Activated CD8-positive, alpha-beta T cell treated with anti-CD3 and anti-CD28 coated beads, Interleukin-2, amount 10 ng/mL, durations not matched to agents 7 days and 5 days (primary cell): ENCODE data around the gene DSCAM. TPM values are rescaled to one million over a fixed set of nuclear protein-coding genes. Genes with fewer than 3 reads are reported as not detected.

Source experiments
- ATAC-seq: fragments of 150-1000 bp; cut with Tn5 transposase; one replicate; pipeline ENCODE4 v1.10.0; 2021; ENCODE audit warnings: moderate library complexity
- CTCF ChIA-PET: fragments of 350-600 bp; sonication (Branson Sonifier 250); formaldehyde crosslinking; loops from one replicate; lab custom pipeline; 2021; ENCODE audit warnings: antibody characterized with exemption; lab: Charles Lee
- POLR2A ChIA-PET: fragments of 350-600 bp; sonication (Branson Sonifier 250); formaldehyde crosslinking; loops from one replicate; lab custom pipeline; 2021; ENCODE audit warnings: antibody characterized with exemption; lab: Charles Lee
- DNase-seq: peaks from one replicate; pipeline ENCODE4 v3.0.0-alpha.2; 2020
- H3K27ac Mint-ChIP-seq: one replicate; pipeline ENCODE4 v1.8.0; 2021; ENCODE audit warnings: mild to moderate bottlenecking, mixed read lengths
- H3K27me3 Mint-ChIP-seq: one replicate; pipeline ENCODE4 v1.8.0; 2021; ENCODE audit warnings: low read depth, mixed read lengths
- H3K36me3 Mint-ChIP-seq: one replicate; pipeline ENCODE4 v1.8.0; 2021; ENCODE audit warnings: low read depth, mixed read lengths
- H3K4me1 Mint-ChIP-seq: one replicate; pipeline ENCODE4 v1.8.0; 2021; ENCODE audit warnings: low read depth, mixed read lengths
- H3K4me3 Mint-ChIP-seq: one replicate; pipeline ENCODE4 v1.8.0; 2021; ENCODE audit warnings: mild to moderate bottlenecking, mixed read lengths
- H3K9me3 Mint-ChIP-seq: one replicate; pipeline ENCODE4 v1.8.0; 2022; ENCODE audit warnings: mixed read lengths; ENCODE audit not compliant: insufficient read depth
- total RNA-seq, 2 experiments: library from RNA; stranded (reverse); gene quantifications; one replicate each; pipeline ENCODE4 v1.2.3, GENCODE V29; 2021

Gene DSCAM
- total RNA-seq, 2 experiments from 2014 or later: not detected

DNA sequence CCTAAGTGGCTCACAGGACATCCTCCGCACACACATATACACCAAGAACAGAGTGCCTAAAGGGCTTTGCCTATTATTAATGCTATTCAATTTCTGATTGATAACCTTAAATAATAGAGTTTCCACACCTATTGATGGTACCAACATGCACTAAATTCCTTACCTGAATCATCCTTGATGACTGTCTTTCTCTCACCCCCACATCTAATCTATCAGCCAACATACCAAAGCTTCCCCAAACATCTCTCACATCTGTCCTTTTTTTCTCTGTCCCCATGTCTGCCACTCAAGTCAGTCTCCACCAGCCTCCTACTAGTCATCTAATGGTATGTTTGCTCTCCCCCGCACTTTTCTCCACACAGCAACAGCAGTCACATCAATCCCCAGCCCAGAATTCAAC is 174.4 kb downstream of the DSCAM start:
- H3K36me3 Mint-ChIP-seq: no peaks in the 10 kb centered on the region
- no peak for DNase-seq
- no peaks in the 10 kb centered on the region for H3K27me3 Mint-ChIP-seq
- no peak overlapping the region for H3K27ac Mint-ChIP-seq
- H3K4me1 Mint-ChIP-seq: no peaks in the 10 kb centered on the region
- ChIA-PET POLR2A (no interaction called here), CTCF (no interaction called here)
- no peaks in the 10 kb centered on the region for H3K9me3 Mint-ChIP-seq
- no peak for ATAC-seq
- no peak overlapping the region for H3K4me3 Mint-ChIP-seq

DNA sequence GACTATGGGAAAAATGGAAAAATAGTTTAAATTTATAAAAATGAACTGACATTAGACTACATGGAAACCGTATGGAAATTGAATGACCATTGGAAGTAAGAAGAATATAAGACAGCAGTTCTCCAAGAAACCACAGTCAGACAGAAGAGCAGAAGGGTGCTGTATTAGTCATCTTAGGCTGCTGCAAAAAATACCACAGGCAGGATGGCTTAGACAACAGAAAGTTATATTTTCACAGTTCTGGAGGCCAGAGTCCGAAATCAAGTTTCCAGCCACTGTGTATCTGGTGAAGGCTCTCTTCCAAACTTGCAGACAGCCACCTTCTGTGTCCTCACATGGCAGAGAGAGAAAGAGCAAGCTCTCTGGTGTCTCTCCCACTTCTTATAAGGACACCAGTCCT is 175.2 kb downstream of the DSCAM start:
- Mint-ChIP-seq H3K9me3 (no peaks in the 10 kb centered on the region), H3K27ac (no peak overlapping the region), H3K27me3 (no peaks in the 10 kb centered on the region), H3K4me1 (no peaks in the 10 kb centered on the region), H3K4me3 (no peak overlapping the region), H3K36me3 (no peaks in the 10 kb centered on the region)
- ChIA-PET POLR2A (no interaction called here), CTCF (no interaction called here)
- DNase-seq (no peak), ATAC-seq (no peak)

DNA sequence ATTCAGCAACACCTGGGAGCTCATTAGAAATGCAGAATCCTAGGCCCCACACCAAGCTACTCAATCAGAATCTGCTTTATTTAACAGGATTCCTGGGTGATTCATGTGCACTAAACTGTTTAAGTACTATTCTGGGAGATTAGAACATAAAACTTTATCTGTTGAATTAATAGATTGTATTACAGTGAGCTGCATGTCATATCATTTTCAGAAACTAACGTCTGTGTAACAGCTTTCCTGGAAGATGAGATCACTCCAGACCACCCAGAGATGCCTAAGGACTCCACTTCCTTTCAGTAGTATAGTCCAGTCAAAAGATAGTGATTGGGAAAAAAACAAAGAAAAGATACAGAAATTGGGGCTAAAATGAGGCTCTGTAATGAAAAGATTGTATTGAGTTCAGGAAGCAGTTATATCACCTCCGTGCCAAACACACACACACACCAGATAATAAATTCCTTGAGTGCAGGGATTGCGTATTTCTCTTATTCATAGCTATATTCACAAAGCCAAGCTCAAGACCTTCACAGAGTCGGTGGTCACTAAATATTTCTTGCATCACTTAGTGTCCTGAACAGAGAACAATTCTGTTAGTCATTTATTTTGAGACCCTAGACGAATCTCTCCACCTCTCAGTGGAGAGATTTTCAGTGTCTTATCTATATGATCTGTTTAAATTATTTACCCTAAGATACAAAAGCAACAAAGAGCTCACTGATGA is 178.2 kb downstream of the DSCAM start:
- Mint-ChIP-seq H3K4me1 (no peaks in the 10 kb centered on the region), H3K9me3 (no peaks in the 10 kb centered on the region), H3K27ac (no peak overlapping the region), H3K36me3 (no peaks in the 10 kb centered on the region), H3K4me3 (no peak overlapping the region), H3K27me3 (no peaks in the 10 kb centered on the region)
- CTCF ChIA-PET: no interaction called here
- POLR2A ChIA-PET: no interaction called here
- no peak for DNase-seq
- ATAC-seq: no peak

DNA sequence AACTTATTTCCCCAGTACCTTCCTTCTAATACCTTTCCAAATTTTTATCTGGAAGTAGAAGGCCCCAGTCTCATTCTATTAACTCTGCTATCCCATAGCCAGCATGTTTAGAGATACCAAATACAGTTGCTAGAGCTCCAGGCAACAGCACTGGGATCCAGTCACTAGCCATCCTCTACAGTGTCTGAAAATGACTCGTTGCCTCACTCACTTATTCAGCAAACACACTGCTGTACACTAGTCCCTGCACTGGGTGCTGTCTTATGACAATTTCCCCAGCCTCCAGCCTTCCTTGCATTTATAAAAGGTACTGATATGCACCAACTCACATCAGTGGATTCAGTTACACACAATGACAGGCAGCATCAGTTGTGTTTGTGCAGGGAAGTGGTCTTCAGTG is 179.0 kb downstream of the DSCAM start:
- Mint-ChIP-seq H3K4me3 (no peak overlapping the region), H3K36me3 (no peaks in the 10 kb centered on the region), H3K4me1 (no peaks in the 10 kb centered on the region), H3K27me3 (no peaks in the 10 kb centered on the region), H3K27ac (no peak overlapping the region), H3K9me3 (no peaks in the 10 kb centered on the region)
- DNase-seq: no peak
- no peak for ATAC-seq
- ChIA-PET CTCF (no interaction called here), POLR2A (no interaction called here)

DNA sequence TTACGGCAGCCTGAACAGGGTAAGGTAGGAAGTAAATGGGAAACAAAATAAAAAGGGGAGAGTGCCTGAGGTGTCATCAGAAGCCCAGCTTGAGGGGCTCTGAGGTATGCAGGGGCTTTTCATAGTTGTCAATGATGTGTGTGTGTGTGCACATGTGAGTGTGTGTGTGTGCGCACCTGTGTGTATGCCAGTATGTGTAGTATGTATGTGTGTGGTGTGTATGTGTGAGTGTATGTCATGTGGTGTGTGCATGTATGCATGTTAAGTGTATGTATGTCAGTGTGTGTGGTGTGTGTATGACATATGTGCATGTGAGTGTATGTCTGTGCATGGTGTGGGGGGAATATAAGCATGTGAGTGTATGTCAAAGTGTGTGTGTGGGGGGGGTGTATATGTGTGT is 184.1 kb downstream of the DSCAM start:
- H3K27me3 Mint-ChIP-seq: no peaks in the 10 kb centered on the region
- H3K27ac Mint-ChIP-seq: no peak overlapping the region
- no peak for ATAC-seq
- H3K9me3 Mint-ChIP-seq: no peaks in the 10 kb centered on the region
- ChIA-PET CTCF (no interaction called here), POLR2A (no interaction called here)
- no peak for DNase-seq
- no peaks in the 10 kb centered on the region for H3K4me1 Mint-ChIP-seq
- H3K36me3 Mint-ChIP-seq: no peaks in the 10 kb centered on the region
- H3K4me3 Mint-ChIP-seq: no peak overlapping the region

DNA sequence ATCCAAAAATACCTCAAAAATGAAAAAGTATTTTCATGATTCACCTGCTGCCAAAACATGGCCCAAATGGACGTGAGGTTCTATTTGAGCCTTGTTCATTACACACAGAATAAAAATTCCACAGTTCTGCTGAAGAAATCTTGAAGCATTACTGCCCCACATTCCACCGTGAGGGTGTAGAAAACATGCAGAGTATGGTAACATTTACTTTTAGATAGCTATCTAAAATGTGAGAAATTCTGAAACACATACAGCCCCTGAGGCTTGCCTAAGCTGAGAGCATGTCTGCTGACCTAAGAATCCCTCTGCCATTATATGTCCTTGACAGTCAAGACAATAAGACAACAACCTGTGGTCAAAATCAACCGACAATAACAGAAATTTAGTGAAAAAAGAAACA is 186.5 kb downstream of the DSCAM start:
- CTCF ChIA-PET: no interaction called here
- POLR2A ChIA-PET: no interaction called here
- ATAC-seq (no peak), DNase-seq (no peak)
- no peak overlapping the region for H3K4me3 Mint-ChIP-seq
- H3K27me3 Mint-ChIP-seq: no peaks in the 10 kb centered on the region
- no peaks in the 10 kb centered on the region for H3K9me3 Mint-ChIP-seq
- no peaks in the 10 kb centered on the region for H3K4me1 Mint-ChIP-seq
- no peak overlapping the region for H3K27ac Mint-ChIP-seq
- no peaks in the 10 kb centered on the region for H3K36me3 Mint-ChIP-seq

DNA sequence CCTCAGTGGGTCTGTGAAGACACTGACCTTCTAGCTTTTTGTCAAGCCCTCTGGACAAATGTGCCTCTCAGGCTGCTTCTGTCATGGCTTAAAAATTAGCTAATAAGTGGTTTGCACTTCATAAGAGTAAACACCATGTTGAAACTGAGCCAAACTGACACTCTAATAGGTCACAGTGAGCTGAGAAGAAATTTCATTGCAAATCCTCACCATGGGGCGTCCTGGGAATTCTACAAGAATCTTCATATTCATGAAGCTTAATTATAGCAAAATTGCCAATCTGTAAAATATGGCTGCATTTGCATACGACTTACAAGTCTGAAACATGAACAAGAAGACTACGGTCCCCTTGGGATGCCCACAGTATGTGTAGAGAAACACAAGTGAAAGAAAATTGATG is 188.6 kb downstream of the DSCAM start:
- no peaks in the 10 kb centered on the region for H3K27me3 Mint-ChIP-seq

DNA sequence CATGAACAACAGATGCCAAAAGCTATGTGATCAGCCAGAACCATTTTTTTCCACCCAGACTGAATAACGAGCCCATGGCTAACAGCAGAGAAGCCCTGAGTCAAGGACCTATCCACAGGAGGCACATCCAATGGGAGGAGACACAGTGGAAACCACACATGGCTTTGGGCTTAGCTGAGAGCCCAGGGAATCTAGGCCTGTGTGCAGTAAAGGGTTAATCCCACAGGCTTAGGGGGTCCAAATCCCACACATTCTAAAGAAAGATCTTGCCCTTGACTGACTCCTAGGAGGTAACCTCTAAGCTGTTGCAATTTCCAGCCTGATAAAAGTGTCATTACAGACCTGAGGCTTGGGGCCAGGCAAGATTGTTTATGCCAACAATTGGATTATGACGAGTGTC is 194.5 kb downstream of the DSCAM start:
- H3K4me1 Mint-ChIP-seq: no peaks in the 10 kb centered on the region
- H3K36me3 Mint-ChIP-seq: no peaks in the 10 kb centered on the region
- H3K9me3 Mint-ChIP-seq: peaks cover 7% of the 10 kb centered on the region
- H3K27me3 Mint-ChIP-seq: no peaks in the 10 kb centered on the region
- DNase-seq: no peak
- H3K27ac Mint-ChIP-seq: no peak overlapping the region
- no peak overlapping the region for H3K4me3 Mint-ChIP-seq
- ChIA-PET POLR2A (no interaction called here), CTCF (no interaction called here)
- ATAC-seq: no peak

More for the DNA sequence above, 188.6 kb downstream of the DSCAM start:
- ATAC-seq: no peak
- Mint-ChIP-seq H3K9me3 (peaks cover 7% of the 10 kb centered on the region), H3K4me3 (no peak overlapping the region), H3K27ac (no peak overlapping the region), H3K4me1 (no peaks in the 10 kb centered on the region), H3K36me3 (no peaks in the 10 kb centered on the region)
- ChIA-PET CTCF (no interaction called here), POLR2A (no interaction called here)
- DNase-seq: no peak

DNA sequence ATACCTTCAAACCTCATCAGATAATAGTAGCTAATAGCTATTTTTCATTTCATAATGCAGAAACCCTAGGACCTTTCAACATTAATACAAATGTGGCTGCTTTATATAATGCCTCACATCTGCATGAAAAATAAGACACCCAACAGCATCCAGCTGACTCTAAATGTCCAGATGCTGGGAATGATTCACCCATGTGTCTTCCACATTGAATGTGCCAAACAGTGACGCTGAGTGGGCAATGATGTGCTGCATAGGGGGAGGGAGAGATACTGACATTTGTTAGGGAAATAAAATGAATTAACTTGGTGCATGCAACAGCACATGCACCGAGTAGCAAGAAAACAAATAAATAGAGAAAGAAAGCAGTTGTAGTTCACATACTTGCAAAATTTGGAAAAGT is 199.3 kb downstream of the DSCAM start:
- H3K27me3 Mint-ChIP-seq: no peaks in the 10 kb centered on the region
- ChIA-PET POLR2A (no interaction called here), CTCF (no interaction called here)
- no peak overlapping the region for H3K4me3 Mint-ChIP-seq
- H3K36me3 Mint-ChIP-seq: no peaks in the 10 kb centered on the region
- no peak for DNase-seq
- no peak for ATAC-seq
- H3K9me3 Mint-ChIP-seq: peaks cover 7% of the 10 kb centered on the region
- no peak overlapping the region for H3K27ac Mint-ChIP-seq
- no peaks in the 10 kb centered on the region for H3K4me1 Mint-ChIP-seq

DNA sequence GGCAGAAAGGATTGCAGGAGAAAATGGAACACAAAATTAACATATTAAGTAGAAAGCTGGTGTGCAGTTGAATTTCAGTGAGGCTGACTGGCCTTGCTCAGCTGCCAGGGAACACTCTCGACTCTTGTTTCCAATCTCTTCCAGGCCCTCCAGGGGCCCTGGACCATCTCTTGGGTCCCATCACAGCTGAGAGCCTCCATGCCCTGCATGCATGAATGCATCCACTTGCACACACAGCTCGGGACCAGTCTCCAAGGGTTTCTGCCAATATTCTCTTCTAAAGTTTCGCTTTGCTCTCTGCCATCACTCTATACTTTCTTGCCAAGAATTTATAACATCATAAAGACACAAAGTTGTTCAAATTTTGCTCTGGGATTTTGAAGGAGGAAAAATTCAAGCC is 200.3 kb downstream of the DSCAM start:
- no peak overlapping the region for H3K27ac Mint-ChIP-seq
- POLR2A ChIA-PET: no interaction called here
- ATAC-seq: no peak
- CTCF ChIA-PET: no interaction called here
- DNase-seq: no peak
- H3K4me3 Mint-ChIP-seq: no peak overlapping the region
- H3K36me3 Mint-ChIP-seq: no peaks in the 10 kb centered on the region
- no peaks in the 10 kb centered on the region for H3K27me3 Mint-ChIP-seq
- no peaks in the 10 kb centered on the region for H3K4me1 Mint-ChIP-seq
- H3K9me3 Mint-ChIP-seq: peaks cover 7% of the 10 kb centered on the region

DNA sequence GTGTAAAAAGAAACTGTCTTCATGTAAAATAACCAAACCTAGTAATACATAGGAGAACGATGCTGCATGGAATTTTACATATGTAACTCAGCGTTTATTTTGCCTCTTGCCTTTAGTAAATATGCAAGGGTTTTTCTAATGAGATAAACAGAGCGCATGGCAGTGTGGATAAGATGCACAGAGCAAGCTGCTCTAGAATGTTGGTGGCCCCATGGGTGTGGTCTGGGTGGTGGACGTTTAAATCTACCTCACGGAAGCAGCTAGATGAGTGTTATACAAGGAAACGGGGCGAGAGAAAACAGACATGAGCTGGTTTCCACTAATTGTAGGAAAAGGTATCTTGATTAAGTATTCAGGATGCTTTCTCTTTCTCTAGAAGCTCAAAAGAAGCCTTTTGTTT is 205.9 kb downstream of the DSCAM start:
- POLR2A ChIA-PET: no interaction called here
- Mint-ChIP-seq H3K27me3 (no peaks in the 10 kb centered on the region), H3K4me3 (no peak overlapping the region), H3K4me1 (no peaks in the 10 kb centered on the region), H3K36me3 (no peaks in the 10 kb centered on the region), H3K27ac (no peak overlapping the region), H3K9me3 (peaks cover 7% of the 10 kb centered on the region)
- no peak for DNase-seq
- no peak for ATAC-seq
- CTCF ChIA-PET: no interaction called here

DNA sequence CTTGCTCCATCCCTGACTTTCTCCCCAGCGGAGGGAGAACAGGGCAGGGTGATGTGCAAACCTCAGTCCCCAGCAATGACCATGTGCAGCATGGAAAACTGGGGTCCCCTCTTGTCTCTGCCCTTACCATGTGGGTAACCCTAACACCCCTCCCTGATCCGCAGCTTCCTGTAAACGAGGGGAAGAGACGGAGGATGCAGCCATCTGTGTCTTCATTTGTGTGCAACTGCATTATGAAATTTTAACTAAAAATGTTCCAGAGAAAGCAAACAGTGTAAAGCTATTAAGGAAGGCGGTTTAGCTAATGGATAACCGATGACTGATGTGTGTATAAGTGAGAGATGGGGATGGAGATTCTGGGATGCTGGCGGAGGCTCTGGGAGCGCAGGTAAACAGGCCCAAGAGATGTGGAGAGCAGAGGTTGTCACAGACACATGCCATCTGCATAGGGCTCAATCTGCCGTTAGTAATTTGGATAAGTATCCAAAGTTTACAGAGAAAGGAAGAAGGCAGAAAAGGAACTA is 206.6 kb downstream of the DSCAM start:
- CTCF ChIA-PET: no interaction called here
- no peak for ATAC-seq
- no peaks in the 10 kb centered on the region for H3K4me1 Mint-ChIP-seq

More for the DNA sequence above, 206.6 kb downstream of the DSCAM start:
- Mint-ChIP-seq H3K4me3 (no peak overlapping the region), H3K9me3 (peaks cover 4% of the 10 kb centered on the region), H3K36me3 (no peaks in the 10 kb centered on the region), H3K27ac (no peak overlapping the region), H3K27me3 (no peaks in the 10 kb centered on the region)
- POLR2A ChIA-PET: no interaction called here
- no peak for DNase-seq
